PC-3 (cell line): Measurements from ENCODE around the gene ACAP2. TPM values are rescaled to one million over a fixed set of nuclear protein-coding genes. Genes with fewer than 3 reads are reported as not detected.

ENCODE experiments used
- ATAC-seq: fragments of 200-7000 bp; cut with Tn5 transposase; 2 replicates; pipeline ENCODE4 v1.9.1; 2020; ENCODE audit warnings: mild to moderate bottlenecking, moderate library complexity
- BruUV-seq: library from RNA; stranded (reverse); fragments of 400-500 nt; replicated peaks from 2 replicates; lab custom pipeline; 2021; lab: Mats Ljungman, UMichigan
- CTCF ChIA-PET: fragments of 300-600 bp; sonication (Branson Sonifier 250); formaldehyde crosslinking; loops from one replicate; lab custom pipeline; 2022; ENCODE audit warnings: antibody characterized with exemption; lab: Charles Lee
- POLR2A ChIA-PET: fragments of 300-600 bp; sonication (Branson Sonifier 250); formaldehyde crosslinking; loops from one replicate; lab custom pipeline; 2022; ENCODE audit warnings: antibody characterized with exemption; ENCODE audit not compliant: unreplicated experiment; lab: Charles Lee
- DNase-seq: peaks from one replicate; pipeline ENCODE4 v3.0.0-alpha.2; 2015
- H2AFZ ChIP-seq: fragments of 300-600 bp; sonication (generic); 2 replicates; pipeline ENCODE4 v1.6.0; 2016; ENCODE audit warnings: antibody characterized with exemption, low read length
- H3F3A ChIP-seq: fragments of 300-600 bp; sonication (generic); one replicate; pipeline ENCODE4 v1.6.0; 2017; ENCODE audit warnings: antibody characterized with exemption, low read length, control low read depth, mild to moderate bottlenecking; ENCODE audit not compliant: unreplicated experiment
- H3K27ac ChIP-seq: fragments of 300-600 bp; sonication (generic); 2 replicates; pipeline ENCODE4 v1.5.1; 2016; ENCODE audit warnings: mild to moderate bottlenecking, low read length
- H3K27me3 ChIP-seq: fragments of 300-600 bp; sonication (generic); 2 replicates; pipeline ENCODE4 v1.6.1; 2016; ENCODE audit warnings: low read length, mixed read lengths
- H3K36me3 ChIP-seq: fragments of 300-600 bp; sonication (generic); 2 replicates; pipeline ENCODE4 v1.6.1; 2016; ENCODE audit warnings: low read depth, mixed run types, low read length, mixed read lengths
- H3K4me1 ChIP-seq: fragments of 300-600 bp; sonication (generic); 2 replicates; pipeline ENCODE4 v1.5.1; 2016; ENCODE audit warnings: low read length; ENCODE audit not compliant: insufficient read depth
- H3K4me2 ChIP-seq: fragments of 300-600 bp; sonication (generic); 2 replicates; pipeline ENCODE4 v1.6.0; 2016; ENCODE audit warnings: low read length
- H3K4me3 ChIP-seq: fragments of 300-600 bp; sonication (generic); 2 replicates; pipeline ENCODE4 v1.5.1; 2016; ENCODE audit warnings: mild to moderate bottlenecking, low read length, mixed read lengths
- H3K79me2 ChIP-seq: fragments of 300-600 bp; sonication (generic); 2 replicates; pipeline ENCODE4 v1.6.1; 2017; ENCODE audit warnings: low read length, mixed read lengths
- H3K9ac ChIP-seq: fragments of 300-600 bp; sonication (generic); 2 replicates; pipeline ENCODE4 v1.6.0; 2016; ENCODE audit warnings: mild to moderate bottlenecking, low read length
- H3K9me2 ChIP-seq: fragments of 300-600 bp; sonication (generic); replicated peaks from 2 replicates; pipeline ENCODE4 v1.6.1; 2016; ENCODE audit warnings: mixed run types, low read length, mixed read lengths
- H3K9me3 ChIP-seq: fragments of 300-600 bp; sonication (generic); 2 replicates; pipeline ENCODE4 v1.6.1; 2016; ENCODE audit warnings: low read length, mixed read lengths
- H4K20me1 ChIP-seq: fragments of 300-600 bp; sonication (generic); 2 replicates; pipeline ENCODE4 v1.6.1; 2016; ENCODE audit warnings: low read length, mixed read lengths
- EZH2 ChIP-seq: fragments of 300-600 bp; sonication (generic); IDR thresholded peaks from one replicate; pipeline ENCODE4 v1.6.1; 2017; ENCODE audit warnings: antibody characterized with exemption, mild to moderate bottlenecking, low read length; ENCODE audit not compliant: unreplicated experiment
- EZH2phosphoT487 ChIP-seq: fragments of 300-600 bp; sonication (generic); IDR thresholded peaks from 2 replicates; pipeline ENCODE4 v1.6.1; 2018; ENCODE audit warnings: mild to moderate bottlenecking, antibody characterized with exemption, low read length, borderline replicate concordance
- intact Hi-C: fragments of 100-400 bp; cut with micrococcal nuclease; formaldehyde crosslinking; loops from 2 replicates; pipeline ENCODE4 v1.9.0; 2023
- total RNA-seq: library from RNA; depleted of rRNA; stranded (reverse); fragments of >200 nt; gene quantifications from 2 replicates; pipeline ENCODE4 v1.2.3, GENCODE V29; 2014
- TF ChIP-seq, protein P1 (sequence below): fragments of 300-600 bp; sonication (generic); conservative IDR thresholded peaks from 2 replicates; pipeline ENCODE4 v1.5.1; 2017; ENCODE audit warnings: antibody characterized with exemption, low read depth, mild to moderate bottlenecking, low read length

The ACAP2 gene
- total RNA-seq, 1 experiment from 2014 or later: 33.5 TPM

- H3K27ac ChIP-seq: no peak overlapping the region
- no peaks in the 10 kb centered on the region for H3K27me3 ChIP-seq
- no TSS peak for BruUV-seq
- no peak overlapping the region for H3K4me3 ChIP-seq
- H3K9ac ChIP-seq: no peak overlapping the region
- no peaks in the 10 kb centered on the region for H3K9me3 ChIP-seq
- H3K9me2 ChIP-seq: no peaks in the 10 kb centered on the region
- ATAC-seq (no peak), DNase-seq (no peak)
- peaks cover 48% of the 10 kb centered on the region for H3K79me2 ChIP-seq
- no peaks in the 10 kb centered on the region for H3K4me1 ChIP-seq
- H3F3A ChIP-seq: no peaks in the 10 kb centered on the region
- ChIA-PET CTCF (no interaction called here), POLR2A (no interaction called here)
- H2AFZ ChIP-seq: no peak overlapping the region
- H3K4me2 ChIP-seq: no peak overlapping the region
- no peaks in the 10 kb centered on the region for H4K20me1 ChIP-seq
- TF ChIP-seq, protein P1, sequence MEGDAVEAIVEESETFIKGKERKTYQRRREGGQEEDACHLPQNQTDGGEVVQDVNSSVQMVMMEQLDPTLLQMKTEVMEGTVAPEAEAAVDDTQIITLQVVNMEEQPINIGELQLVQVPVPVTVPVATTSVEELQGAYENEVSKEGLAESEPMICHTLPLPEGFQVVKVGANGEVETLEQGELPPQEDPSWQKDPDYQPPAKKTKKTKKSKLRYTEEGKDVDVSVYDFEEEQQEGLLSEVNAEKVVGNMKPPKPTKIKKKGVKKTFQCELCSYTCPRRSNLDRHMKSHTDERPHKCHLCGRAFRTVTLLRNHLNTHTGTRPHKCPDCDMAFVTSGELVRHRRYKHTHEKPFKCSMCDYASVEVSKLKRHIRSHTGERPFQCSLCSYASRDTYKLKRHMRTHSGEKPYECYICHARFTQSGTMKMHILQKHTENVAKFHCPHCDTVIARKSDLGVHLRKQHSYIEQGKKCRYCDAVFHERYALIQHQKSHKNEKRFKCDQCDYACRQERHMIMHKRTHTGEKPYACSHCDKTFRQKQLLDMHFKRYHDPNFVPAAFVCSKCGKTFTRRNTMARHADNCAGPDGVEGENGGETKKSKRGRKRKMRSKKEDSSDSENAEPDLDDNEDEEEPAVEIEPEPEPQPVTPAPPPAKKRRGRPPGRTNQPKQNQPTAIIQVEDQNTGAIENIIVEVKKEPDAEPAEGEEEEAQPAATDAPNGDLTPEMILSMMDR: no peak
- TF ChIP-seq EZH2phosphoT487: no peak
- no peak for TF ChIP-seq EZH2
- H3K36me3 ChIP-seq: no peaks in the 10 kb centered on the region
- intact Hi-C loops: no loop called here
These were observed 48.8 kb downstream of the ACAP2 start for GRCh38 chr3:195394024-195394423.

DNA sequence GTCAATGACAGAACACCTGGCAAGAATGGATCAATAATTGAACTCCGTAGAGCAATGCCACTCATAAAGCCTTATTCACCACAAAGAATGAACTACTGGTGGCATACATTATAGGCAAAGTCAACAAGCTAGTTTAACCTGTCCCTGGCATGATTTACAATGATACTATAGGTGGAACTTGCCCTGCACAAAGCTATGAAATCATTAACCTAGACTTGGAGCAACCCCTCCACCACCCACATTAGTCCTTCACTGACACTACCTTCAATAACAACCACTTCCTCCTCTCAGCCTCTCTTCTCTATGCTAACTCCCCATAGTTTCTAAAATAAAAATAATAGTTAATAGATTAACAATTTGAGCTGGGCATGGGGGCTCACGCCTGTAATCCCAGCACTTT is 54.4 kb downstream of the ACAP2 start:
- H3K9me3 ChIP-seq: no peaks in the 10 kb centered on the region
- H3K27me3 ChIP-seq: no peaks in the 10 kb centered on the region
- BruUV-seq: no TSS peak
- peak; percentile 17 for DNase-seq
- ATAC-seq: no peak; the same call in 1 of the 2 replicates
- H3K9ac ChIP-seq: no peak overlapping the region
- H3K27ac ChIP-seq: no peak overlapping the region
- H3K4me3 ChIP-seq: no peak overlapping the region
- intact Hi-C loops: no loop called here
- peaks cover 11% of the 10 kb centered on the region; the same call in 1 of the 2 replicates for H3K79me2 ChIP-seq
- H3F3A ChIP-seq: no peaks in the 10 kb centered on the region
- no peak overlapping the region for H2AFZ ChIP-seq
- no peaks in the 10 kb centered on the region for H3K9me2 ChIP-seq
- no peaks in the 10 kb centered on the region for H4K20me1 ChIP-seq
- peaks cover 4% of the 10 kb centered on the region; the same call in 1 of the 2 replicates for H3K4me1 ChIP-seq
- no peak overlapping the region for H3K4me2 ChIP-seq
- TF ChIP-seq, protein P1: no peak
- TF ChIP-seq EZH2: no peak
- H3K36me3 ChIP-seq: no peaks in the 10 kb centered on the region
- POLR2A ChIA-PET: interaction anchor here (0.5 kb wide), 1 partner anchor 34 kb away, joined by 3 read pairs; no protein-coding TSS in a partner anchor
- CTCF ChIA-PET: no interaction called here

DNA sequence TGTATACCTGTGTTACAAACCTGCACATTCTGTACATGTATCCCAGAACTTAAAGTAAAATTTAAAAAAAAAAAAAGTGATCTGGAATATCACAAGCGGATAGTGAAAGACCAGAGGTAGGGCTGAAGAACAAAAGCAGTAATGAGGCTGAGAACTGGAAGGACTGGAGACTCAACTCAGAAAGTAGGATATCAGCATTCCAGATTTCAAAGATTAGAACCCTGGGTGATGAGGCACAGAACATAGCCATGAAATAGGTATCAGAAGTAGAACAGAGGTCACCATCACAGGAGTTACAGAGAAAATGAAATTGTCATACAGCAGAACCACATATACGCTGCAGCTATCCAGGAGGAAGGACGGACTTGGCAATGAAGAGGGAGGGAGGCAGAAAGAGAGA is 56.1 kb downstream of the ACAP2 start:
- H3K9ac ChIP-seq: no peak overlapping the region
- H3K4me3 ChIP-seq: no peak overlapping the region
- POLR2A ChIA-PET: no interaction called here
- no peaks in the 10 kb centered on the region for H3K9me3 ChIP-seq
- H2AFZ ChIP-seq: no peak overlapping the region
- no peaks in the 10 kb centered on the region for H3K9me2 ChIP-seq
- ATAC-seq (no peak), DNase-seq (peak; percentile 16)
- intact Hi-C loops: no loop called here
- H3F3A ChIP-seq: no peaks in the 10 kb centered on the region
- no peak overlapping the region for H3K4me2 ChIP-seq
- H3K27ac ChIP-seq: no peak overlapping the region
- H3K79me2 ChIP-seq: no peaks in the 10 kb centered on the region
- TF ChIP-seq EZH2 (no peak), EZH2phosphoT487 (no peak)
- TF ChIP-seq, protein P1: no peak
- H3K4me1 ChIP-seq: peaks cover 4% of the 10 kb centered on the region; the same call in 1 of the 2 replicates
- no peaks in the 10 kb centered on the region for H4K20me1 ChIP-seq
- no peaks in the 10 kb centered on the region for H3K27me3 ChIP-seq
- no peaks in the 10 kb centered on the region for H3K36me3 ChIP-seq
- CTCF ChIA-PET: no interaction called here
- BruUV-seq: no TSS peak
